ENCODE measurements around the gene ERRFI1. TPM values are rescaled to one million over a fixed set of nuclear protein-coding genes. Genes with fewer than 3 reads are reported as not detected.

The ERRFI1 gene
- polyA plus RNA-seq, 4 donors: 13.8 to 24.4 (median 23.0) TPM

GRCh38 chr1:8047112-8047511, 21.0 kb upstream of the ERRFI1 start:
- DNase-seq (ENCODE audit: low read depth in 4 of 4, low spot score in 3 of 4): no peak

- no peak for DNase-seq (ENCODE audit: low read depth in 4 of 4, low spot score in 3 of 4)
Observed at GRCh38 chr1:8046391-8046790, 20.3 kb upstream of the ERRFI1 start.

GRCh38 chr1:8043621-8044020, 17.5 kb upstream of the ERRFI1 start:
- DNase-seq (ENCODE audit: low read depth in 4 of 4, low spot score in 3 of 4): no peak

GRCh38 chr1:8042134-8042533, 16.0 kb upstream of the ERRFI1 start:
- no peak for DNase-seq (ENCODE audit: low read depth in 4 of 4, low spot score in 3 of 4)

- no peak for DNase-seq (ENCODE audit: low read depth in 4 of 4, low spot score in 3 of 4)
Observed at GRCh38 chr1:8040586-8040985, 14.5 kb upstream of the ERRFI1 start.

DNA sequence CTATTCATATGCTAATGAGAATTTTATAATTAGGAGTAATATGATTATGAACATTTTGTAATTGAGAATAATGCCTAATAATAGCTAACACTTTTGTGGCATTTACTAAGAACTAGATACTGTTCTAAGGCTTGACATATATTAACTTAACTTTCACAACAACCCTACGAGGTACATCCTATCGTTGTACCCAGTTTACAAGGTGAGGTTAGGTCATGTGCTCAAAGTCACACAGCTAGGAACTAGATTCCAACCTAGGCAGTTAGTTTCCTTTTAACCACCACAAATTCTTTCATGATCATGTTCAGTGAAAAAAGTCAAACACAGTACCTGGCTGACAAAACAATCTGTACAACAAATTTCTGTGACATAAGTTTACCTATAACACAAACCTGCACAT, 13.0 kb upstream of the ERRFI1 start:
- DNase-seq (ENCODE audit: low read depth in 4 of 4, low spot score in 3 of 4): no peak

GRCh38 chr1:8035289-8035688, 9.2 kb upstream of the ERRFI1 start:
- no peak for DNase-seq (ENCODE audit: low read depth in 4 of 4, low spot score in 3 of 4)

DNA sequence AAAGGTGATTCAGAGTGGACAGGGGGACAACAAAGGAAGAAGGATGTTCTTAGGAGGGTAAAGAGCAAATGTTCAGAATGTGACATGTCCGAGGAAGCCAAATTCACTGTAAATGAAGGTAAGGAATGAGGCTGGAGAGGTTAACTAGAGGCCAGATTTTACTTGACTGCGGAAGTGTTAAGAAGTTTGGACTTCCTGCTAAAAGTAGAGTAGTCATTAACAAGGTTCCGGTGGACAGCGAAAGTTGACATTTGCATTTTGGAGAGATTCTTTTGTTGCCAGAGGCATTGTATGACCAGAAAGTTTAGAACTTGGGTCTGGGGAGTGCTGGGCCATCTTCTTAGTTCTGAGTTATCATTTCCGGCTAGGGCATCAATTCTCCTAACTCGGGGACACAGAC, 7.2 kb upstream of the ERRFI1 start:
- DNase-seq (ENCODE audit: low read depth in 4 of 4, low spot score in 3 of 4): no peak

DNA sequence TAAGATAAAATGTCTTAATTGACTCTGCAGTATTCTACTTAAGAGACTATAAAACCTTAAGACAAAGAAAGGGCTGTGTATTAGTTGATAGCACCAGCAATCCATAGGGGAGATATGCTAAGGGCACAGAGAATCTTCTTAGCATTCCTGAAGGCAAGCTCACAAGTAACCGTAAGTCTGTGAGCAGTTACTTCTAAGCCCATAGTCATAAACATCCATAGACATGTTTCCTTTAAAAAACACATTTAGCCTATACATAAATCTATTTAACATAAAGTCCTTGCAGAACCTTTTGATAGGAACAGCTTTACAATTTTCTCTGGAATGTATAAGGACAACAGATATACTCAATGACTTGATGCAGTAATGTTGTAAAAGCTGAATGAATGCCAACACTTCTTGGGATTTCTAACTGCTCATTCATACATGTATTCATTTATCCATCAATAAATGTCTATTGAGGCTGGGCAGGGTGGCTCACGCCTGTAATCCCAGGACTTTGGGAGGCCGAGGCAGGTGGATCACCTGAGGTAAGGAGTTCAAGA, 6.3 kb upstream of the ERRFI1 start:
- DNase-seq (ENCODE audit: low read depth in 4 of 4, low spot score in 3 of 4): no peak

DNA sequence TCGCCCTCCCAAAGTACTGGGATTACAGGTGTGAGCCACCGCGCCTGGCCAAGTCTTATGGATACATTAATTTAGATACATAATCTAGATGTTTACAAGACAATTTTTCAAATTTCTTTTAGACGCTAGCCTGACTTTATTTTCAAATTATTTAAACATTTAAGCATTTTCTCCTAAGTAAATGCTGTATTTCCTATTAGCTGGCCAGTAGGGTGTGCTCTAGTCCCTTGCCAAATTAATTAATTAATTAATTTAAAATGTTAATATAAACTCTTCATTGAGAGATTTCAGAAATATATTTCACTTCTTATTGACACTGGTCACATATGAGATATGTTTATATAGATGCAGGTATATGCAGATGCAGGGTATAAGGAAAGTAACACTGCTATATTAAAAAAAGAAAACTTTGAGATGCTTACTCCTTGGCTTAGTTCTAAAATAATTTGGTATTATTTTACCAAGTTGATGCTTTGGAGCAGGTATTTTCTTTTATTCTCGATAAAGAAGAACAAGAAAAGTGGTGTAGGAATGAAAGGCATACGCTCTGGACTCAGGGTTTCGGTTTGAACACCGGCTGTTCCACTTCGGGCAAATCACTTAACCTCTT, 5.2 kb upstream of the ERRFI1 start:
- no peak for DNase-seq (ENCODE audit: low read depth in 4 of 4, low spot score in 3 of 4)

GRCh38 chr1:8028571-8028910, 2.4 kb upstream of the ERRFI1 start:
- DNase-seq (ENCODE audit: low read depth in 4 of 4, low spot score in 3 of 4): no peak

DNA sequence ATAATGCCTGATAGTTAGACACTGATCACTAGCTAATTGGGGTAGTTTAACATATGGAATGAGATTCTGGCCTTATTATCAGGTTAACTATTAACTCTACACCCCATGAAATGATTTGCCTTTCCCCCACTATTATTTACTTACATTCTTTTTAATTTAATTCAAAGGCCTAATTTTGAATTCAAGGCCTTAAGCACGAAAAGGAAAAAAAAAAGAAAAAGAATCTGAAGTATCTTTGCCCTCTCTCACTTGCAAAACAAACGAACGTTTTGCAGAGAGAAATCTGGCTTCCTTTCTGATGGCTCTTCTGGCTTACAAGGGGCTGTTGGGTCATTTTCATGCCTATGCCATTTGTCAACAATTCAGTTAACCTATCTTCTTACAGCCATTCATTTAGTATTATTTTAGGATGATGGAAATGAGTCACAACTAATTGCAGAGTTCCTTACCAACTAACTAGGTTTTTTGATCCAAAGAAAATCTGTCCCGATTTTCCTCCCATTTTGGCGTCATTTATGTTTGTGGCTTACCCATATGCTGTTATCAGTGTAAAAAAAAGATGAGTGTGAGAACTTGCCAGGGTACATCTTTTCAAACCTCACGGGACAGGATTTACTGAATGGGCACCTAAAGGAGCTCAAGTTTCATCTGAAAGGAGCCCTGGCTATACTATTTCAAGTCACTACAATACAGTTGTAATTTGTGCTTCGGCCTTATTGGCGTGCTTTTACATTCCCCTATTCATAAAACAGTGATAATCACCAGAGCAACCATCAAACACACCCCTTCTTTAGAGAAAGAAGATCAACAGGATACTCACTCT, 1.9 kb upstream of the ERRFI1 start:
- DNase-seq (ENCODE audit: low read depth in 4 of 4, low spot score in 3 of 4): no peak

DNA sequence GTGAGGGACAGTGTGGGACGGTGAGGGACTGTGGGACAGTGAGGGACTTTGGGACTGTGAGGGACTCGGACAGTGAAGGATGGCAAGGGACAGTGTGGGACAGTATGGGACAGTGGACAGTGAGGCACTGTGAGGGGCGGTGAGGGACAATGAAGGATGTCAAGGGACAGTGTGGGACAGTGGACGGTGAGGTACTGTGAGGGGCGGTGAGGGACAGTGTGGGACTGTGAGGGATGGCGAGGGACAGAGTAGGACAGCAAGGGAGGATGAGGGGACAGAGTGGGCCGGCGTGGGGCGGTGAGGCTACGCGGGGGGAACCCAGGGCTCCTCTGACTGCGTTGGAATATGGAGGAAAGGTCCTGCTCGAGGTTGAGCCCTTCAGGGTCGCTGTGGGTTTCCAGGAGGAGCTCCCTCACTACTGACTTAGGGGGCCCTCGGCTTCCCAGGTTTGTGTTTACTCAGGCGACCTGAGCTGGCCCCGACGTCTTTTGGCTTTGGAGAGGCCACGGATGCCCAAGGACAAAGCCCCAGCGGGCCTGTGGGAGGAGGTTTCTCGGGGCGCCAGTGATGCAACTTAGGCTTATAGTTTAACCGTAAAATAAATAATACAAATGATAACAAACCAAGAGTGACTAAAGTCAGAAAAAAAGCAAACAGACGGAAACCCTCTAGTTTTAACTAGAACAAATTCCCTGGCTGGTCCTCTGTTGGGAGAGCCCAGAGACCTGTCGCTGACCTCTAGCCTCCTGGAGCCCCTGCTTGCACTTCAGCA, 1.1 kb upstream of the ERRFI1 start:
- no peak for DNase-seq (ENCODE audit: low read depth in 4 of 4, low spot score in 3 of 4)

DNA sequence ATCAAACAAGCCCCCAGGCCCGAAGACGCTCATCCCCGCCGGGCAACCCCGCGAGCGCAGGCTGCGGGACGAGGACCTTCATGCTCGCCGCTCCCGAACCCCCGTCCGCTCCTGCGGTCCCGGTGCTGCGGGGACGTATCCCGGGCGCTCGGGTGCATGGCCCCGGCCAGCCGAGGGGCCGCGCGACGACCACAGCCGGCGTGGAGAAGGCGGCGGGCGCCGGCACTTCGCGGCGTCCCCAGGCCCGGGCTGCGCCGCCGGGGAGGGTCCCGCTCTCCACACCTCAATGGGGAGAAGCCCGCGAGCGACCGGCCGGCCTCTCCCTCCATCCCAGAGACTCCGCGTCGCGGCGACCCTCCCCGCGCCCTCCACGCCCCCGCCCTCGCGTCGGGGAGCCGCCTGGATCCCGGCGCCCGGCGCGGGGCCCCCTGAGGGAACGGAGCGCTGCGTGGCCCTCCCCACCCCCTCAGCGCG, 401 bp downstream of the ERRFI1 start:
- no peak for DNase-seq (ENCODE audit: low read depth in 4 of 4, low spot score in 3 of 4)

DNA sequence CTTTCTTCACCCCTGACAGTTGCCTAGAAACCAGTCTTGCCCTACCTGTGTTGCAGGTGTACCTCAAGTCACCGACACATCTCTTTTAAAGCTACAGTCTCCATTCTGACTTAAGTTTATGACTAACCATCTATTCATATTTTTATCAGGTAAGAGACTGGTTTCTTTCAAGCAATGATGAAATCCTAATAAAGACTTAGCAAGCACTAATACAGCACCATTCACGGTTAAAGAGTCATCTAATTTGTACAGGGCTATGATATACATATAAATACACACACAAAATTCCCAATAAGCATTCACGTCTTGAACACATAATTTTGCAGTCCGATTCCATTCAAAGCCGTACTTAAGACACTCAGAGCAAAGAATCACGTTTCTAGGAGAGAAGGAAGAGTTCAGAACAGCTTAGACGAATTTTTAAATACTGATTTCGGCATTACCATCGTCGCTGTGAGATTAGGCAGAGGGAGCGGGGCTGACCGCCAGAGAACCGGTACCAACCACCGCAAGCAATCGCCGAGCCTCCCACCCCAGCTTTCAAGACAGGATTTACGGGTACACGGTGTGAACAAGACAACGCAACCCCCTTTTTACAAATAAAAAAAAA, 943 bp downstream of the ERRFI1 start:
- no peak for DNase-seq (ENCODE audit: low read depth in 4 of 4, low spot score in 3 of 4)

DNA sequence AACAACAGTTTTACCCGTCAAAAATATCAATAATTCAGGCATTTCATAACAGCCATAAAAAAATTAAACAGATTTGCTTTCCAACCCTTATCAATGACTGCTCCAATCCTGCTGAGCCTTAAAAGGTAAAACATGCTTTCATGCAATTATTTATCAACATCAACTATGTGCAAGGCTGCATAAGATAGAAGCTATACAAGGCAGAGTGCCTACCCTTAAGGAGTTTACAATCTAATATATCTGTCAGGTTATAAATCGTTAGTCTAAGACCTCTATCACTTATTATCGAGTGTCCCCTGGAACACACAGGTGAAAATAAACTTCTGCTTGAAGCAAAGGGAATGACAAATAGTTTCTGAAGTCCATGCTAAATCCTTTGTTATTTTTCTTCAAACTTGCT, 1.8 kb downstream of the ERRFI1 start:
- DNase-seq (ENCODE audit: low read depth in 4 of 4, low spot score in 3 of 4): no peak

GRCh38 chr1:8023995-8024313, 2.2 kb downstream of the ERRFI1 start:
- no peak for DNase-seq (ENCODE audit: low read depth in 4 of 4, low spot score in 3 of 4)

- DNase-seq (ENCODE audit: low read depth in 4 of 4, low spot score in 3 of 4): no peak
Observed at GRCh38 chr1:8023287-8023994, 2.7 kb downstream of the ERRFI1 start.

- no peak for DNase-seq (ENCODE audit: low read depth in 4 of 4, low spot score in 3 of 4)
Observed at GRCh38 chr1:8022395-8023286, 3.5 kb downstream of the ERRFI1 start.
